ENCODE measurements around the gene TIMP3. TPM values are rescaled to one million over a fixed set of nuclear protein-coding genes. Genes with fewer than 3 reads are reported as not detected.

TIMP3 gene
- total RNA-seq, 2 donors from 2014 or later, result 6.3 to 17.1 TPM

DNA sequence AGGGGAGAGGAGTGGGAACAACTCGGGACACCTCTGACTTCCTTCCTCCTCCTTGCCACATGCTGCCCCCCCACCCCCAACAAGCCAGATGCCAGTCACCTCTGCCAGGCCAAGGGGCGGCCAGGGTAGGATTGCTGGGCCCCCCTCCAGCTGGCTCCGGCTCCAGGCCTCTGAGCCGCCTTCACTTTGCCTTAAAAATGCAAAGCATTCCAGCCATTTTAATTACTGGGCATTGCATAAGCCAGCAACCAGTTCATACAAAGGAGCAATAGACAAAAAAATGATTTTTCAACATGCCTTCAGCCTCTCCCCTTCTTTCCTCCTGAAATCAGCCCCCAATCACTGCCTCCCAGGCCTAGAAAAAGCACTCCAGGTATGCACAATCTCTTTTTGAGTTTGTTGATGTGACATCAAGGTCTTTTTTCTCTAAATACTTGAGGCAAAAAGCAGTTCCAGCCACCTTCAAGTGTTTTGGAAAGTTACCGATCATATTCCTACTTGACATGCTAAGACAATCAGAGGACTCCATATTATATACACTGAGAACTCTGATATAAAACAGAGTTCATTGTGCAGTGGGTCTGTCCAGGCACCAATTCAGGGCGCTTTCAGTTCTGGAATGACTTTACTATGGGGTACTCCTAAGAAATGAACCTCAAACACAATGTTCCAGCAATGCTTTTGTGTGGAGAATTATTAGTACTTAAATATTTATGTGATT, 12.4 kb upstream of the TIMP3 start:
- H3K27ac ChIP-seq (ENCODE audit: low read depth, low read length), result no peak overlapping the region
- H3K9ac ChIP-seq (ENCODE audit: extremely low read depth, low read length, poor library complexity, severe bottlenecking), result no peak overlapping the region
- H3K4me3 Mint-ChIP-seq, result no peak overlapping the region

DNA sequence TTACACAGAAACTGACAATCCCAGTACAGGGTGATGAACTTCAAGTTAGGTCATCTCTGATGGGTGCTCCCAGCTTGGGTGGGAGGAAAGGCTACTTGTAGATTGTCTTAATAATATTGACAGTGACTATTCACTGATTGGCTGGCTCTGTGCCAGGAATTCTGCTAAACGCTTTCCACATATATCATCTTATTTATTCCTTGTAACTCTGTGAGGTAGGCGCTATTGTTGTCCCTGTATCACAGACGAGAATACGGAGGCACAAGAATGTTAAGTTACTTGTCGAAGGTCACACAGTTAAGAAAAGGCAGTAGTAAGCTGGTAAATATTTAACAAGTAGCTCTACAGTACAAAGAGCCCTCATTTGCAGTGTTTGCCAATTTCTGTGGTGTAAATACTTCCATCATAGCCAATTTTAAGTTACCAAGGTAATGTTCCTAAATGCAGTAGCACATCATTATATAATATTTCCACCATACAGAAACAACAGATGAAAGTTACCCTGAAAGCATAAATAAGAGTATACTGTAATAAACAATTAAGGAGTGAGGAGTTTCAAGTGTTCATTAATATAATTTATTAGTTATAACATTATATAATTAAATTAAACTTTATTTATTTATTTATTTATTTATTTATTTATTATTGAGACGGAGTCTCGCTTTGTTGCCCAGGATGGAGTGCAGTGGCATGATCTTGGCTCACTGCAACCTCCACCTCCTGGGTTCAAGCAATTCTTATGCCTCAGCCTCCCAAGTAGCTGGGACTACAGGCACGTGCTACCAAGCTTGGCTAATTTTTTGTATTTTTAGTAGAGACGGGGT, 11.5 kb upstream of the TIMP3 start:
- no peak for TF ChIP-seq CTCF (conservative IDR thresholded peaks at IDR 0.05)

More for the DNA sequence above, 12.4 kb upstream of the TIMP3 start:
- H3K4me1 ChIP-seq (ENCODE audit: control insufficient read depth, insufficient read depth, low read length), result no peaks in the 10 kb centered on the region
- Mint-ChIP-seq H3K36me3 (ENCODE audit: low read depth) (no peaks in the 10 kb centered on the region), H3K27ac (no peak overlapping the region), H3K9me3 (peaks cover 4% of the 10 kb centered on the region), H3K4me1 (no peaks in the 10 kb centered on the region), H3K27me3 (ENCODE audit: insufficient read depth) (peaks cover 1% of the 10 kb centered on the region)
- DNase-seq, result no peak
- no peak for TF ChIP-seq CTCF (conservative IDR thresholded peaks at IDR 0.05)
- no peak overlapping the region for H3K4me3 ChIP-seq (ENCODE audit: low read length)
- 91 to 100% methylated on average over 1 to 6 of the region's 6 CpGs for WGBS, 2 experiments (ENCODE audit: insufficient coverage in 1 of 2, insufficient read length in 1 of 2)
- no peaks in the 10 kb centered on the region for H3K27me3 ChIP-seq (ENCODE audit: control insufficient read depth, insufficient read depth, low read length, poor library complexity, severe bottlenecking)
- H3K36me3 ChIP-seq (ENCODE audit: control insufficient read depth, insufficient read depth, low read length), result no peaks in the 10 kb centered on the region
- no peaks in the 10 kb centered on the region for H3K9me3 ChIP-seq (ENCODE audit: control insufficient read depth, low read length)

DNA sequence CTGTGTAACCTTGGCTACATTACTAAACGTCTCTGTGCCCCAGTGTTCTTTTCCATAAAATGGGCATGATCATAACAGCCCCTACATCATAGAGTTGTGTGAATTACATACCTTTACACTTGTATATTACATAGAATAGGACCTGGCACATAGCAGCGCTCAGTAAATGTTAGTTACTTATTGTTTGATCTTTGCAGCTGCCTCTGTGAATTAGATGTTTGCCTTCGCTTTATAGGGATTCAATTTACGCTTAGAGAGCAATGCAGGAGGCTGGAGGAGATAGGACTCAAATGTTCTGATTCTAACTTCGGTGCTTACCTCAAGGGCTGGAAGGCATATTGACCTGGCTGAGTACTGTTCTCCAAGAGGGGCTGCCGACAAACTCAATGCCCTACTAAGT, 10.4 kb upstream of the TIMP3 start:
- Mint-ChIP-seq H3K27ac (no peak overlapping the region), H3K9me3 (peaks cover 4% of the 10 kb centered on the region), H3K36me3 (ENCODE audit: low read depth) (no peaks in the 10 kb centered on the region), H3K4me1 (peaks cover 18% of the 10 kb centered on the region), H3K4me3 (no peak overlapping the region), H3K27me3 (ENCODE audit: insufficient read depth) (no peaks in the 10 kb centered on the region)
- H3K27me3 ChIP-seq (ENCODE audit: control insufficient read depth, insufficient read depth, low read length, poor library complexity, severe bottlenecking), result no peaks in the 10 kb centered on the region
- no peak for DNase-seq
- 92 to 96% methylated on average over 5 to 6 of the region's 6 CpGs for WGBS, 2 experiments (ENCODE audit: insufficient coverage in 1 of 2, insufficient read length in 1 of 2)
- no peak overlapping the region for H3K27ac ChIP-seq (ENCODE audit: low read depth, low read length)
- TF ChIP-seq CTCF (conservative IDR thresholded peaks at IDR 0.05), result no peak
- no peaks in the 10 kb centered on the region for H3K36me3 ChIP-seq (ENCODE audit: control insufficient read depth, insufficient read depth, low read length)
- no peak overlapping the region for H3K9ac ChIP-seq (ENCODE audit: extremely low read depth, low read length, poor library complexity, severe bottlenecking)
- no peak overlapping the region for H3K4me3 ChIP-seq (ENCODE audit: low read length)
- H3K4me1 ChIP-seq (ENCODE audit: control insufficient read depth, insufficient read depth, low read length), result peaks cover 4% of the 10 kb centered on the region
- H3K9me3 ChIP-seq (ENCODE audit: control insufficient read depth, low read length), result no peaks in the 10 kb centered on the region

More for the DNA sequence above, 11.5 kb upstream of the TIMP3 start:
- Histone ChIP-seq H3K27me3 (ENCODE audit: control insufficient read depth, insufficient read depth, low read length, poor library complexity, severe bottlenecking) (no peaks in the 10 kb centered on the region), H3K36me3 (ENCODE audit: control insufficient read depth, insufficient read depth, low read length) (no peaks in the 10 kb centered on the region), H3K9me3 (ENCODE audit: control insufficient read depth, low read length) (no peaks in the 10 kb centered on the region), H3K9ac (ENCODE audit: extremely low read depth, low read length, poor library complexity, severe bottlenecking) (no peak overlapping the region), H3K4me3 (ENCODE audit: low read length) (no peak overlapping the region), H3K4me1 (ENCODE audit: control insufficient read depth, insufficient read depth, low read length) (peaks cover 4% of the 10 kb centered on the region), H3K27ac (ENCODE audit: low read depth, low read length) (no peak overlapping the region)
- DNase-seq, result no peak
- no peak overlapping the region for H3K27ac Mint-ChIP-seq
- H3K4me3 Mint-ChIP-seq, result no peak overlapping the region
- no peaks in the 10 kb centered on the region for H3K27me3 Mint-ChIP-seq (ENCODE audit: insufficient read depth)
- H3K9me3 Mint-ChIP-seq, result peaks cover 4% of the 10 kb centered on the region
- H3K4me1 Mint-ChIP-seq, result peaks cover 7% of the 10 kb centered on the region
- 87 to 100% methylated on average over 2 to 9 of the region's 9 CpGs for WGBS, 2 experiments (ENCODE audit: insufficient coverage in 1 of 2, insufficient read length in 1 of 2)
- H3K36me3 Mint-ChIP-seq (ENCODE audit: low read depth), result no peaks in the 10 kb centered on the region
